Measurements from ENCODE around the gene RRP9.
"Not testable (repeated sequence)": the region's sequence is repeated elsewhere in the genome, so short reads cannot be mapped to it uniquely, and the experiment has no call there.

RRP9 gene

GRCh38 chr3:51941798-51942602 lies at the start of gene RRP9, which contains the start of gene PARP3:
Gene RRP9, minus strand, starts transcription at chr3:51941904. Its CDS starts 37 bp downstream, at chr3:51941867.
Gene PARP3, plus strand, starts transcription at chr3:51942363. Its CDS starts 993 bp downstream, at chr3:51943356.
- Histone ChIP-seq H3K36me3 (replicated peaks; ENCODE audit: insufficient read depth, low read length) (no peaks in the 10 kb centered on the region), H4K20me1 (ENCODE audit: insufficient read depth, low read length) (0 out of 2 replicates have a peak, but pooled peaks cover 2% of the 10 kb centered on the region), H3K4me2 (ENCODE audit: low read depth, low read length) (peak within 1 kb of the TSS; percentile 95), H3K27ac (ENCODE audit: low read length) (peak within 1 kb of the TSS; percentile 75), H3K9ac (ENCODE audit: low read length) (peak within 1 kb of the TSS; percentile 91), H2AFZ (ENCODE audit: low read length) (peak within 1 kb of the TSS; percentile 67), H3K4me3 (ENCODE audit: low read length) (peak within 1 kb of the TSS; percentile 83), H3K4me1 (ENCODE audit: low read length) (peaks cover 15% of the 10 kb centered on the region), H3K9me2 (replicated peaks; ENCODE audit: insufficient read depth, low read length) (no peaks in the 10 kb centered on the region), H3K27me3 (replicated peaks; ENCODE audit: insufficient read depth, low read length) (no peaks in the 10 kb centered on the region), H3K9me3 (replicated peaks; ENCODE audit: insufficient read depth, low read length) (no peaks in the 10 kb centered on the region), H3K79me2 (ENCODE audit: low read length) (peaks cover 44% of the 10 kb centered on the region), H3F3A (ENCODE audit: insufficient read depth, low read length) (no peaks in the 10 kb centered on the region)
- peak; percentile 98 for TF ChIP-seq CTCF (IDR thresholded peaks at IDR 0.05; ENCODE audit: low read length)
- no peak for TF ChIP-seq EZH2 (optimal IDR thresholded peaks at IDR 0.05; ENCODE audit: low read depth, low read length)
- TF ChIP-seq EZH2phosphoT487 (IDR thresholded peaks at IDR 0.05; ENCODE audit: low read length) = no peak
- peak; percentile 100 for DNase-seq

- not testable (repeated sequence) for H3K9me3 ChIP-seq (replicated peaks; ENCODE audit: insufficient read depth, low read length); H3K9ac ChIP-seq (ENCODE audit: low read length); H2AFZ ChIP-seq (ENCODE audit: low read length); H3K9me2 ChIP-seq (replicated peaks; ENCODE audit: insufficient read depth, low read length); H3K27me3 ChIP-seq (replicated peaks; ENCODE audit: insufficient read depth, low read length); H4K20me1 ChIP-seq (ENCODE audit: insufficient read depth, low read length); H3K27ac ChIP-seq (ENCODE audit: low read length); H3K4me2 ChIP-seq (ENCODE audit: low read depth, low read length); H3K4me1 ChIP-seq (ENCODE audit: low read length); H3K36me3 ChIP-seq (replicated peaks; ENCODE audit: insufficient read depth, low read length); DNase-seq; H3K4me3 ChIP-seq (ENCODE audit: low read length)
- Histone ChIP-seq H3F3A (ENCODE audit: insufficient read depth, low read length) (peaks cover 37% of the 10 kb centered on the region), H3K79me2 (ENCODE audit: low read length) (peaks cover 28% of the 10 kb centered on the region)
Observed at GRCh38 chr3:51990501-51990971, 48.8 kb upstream of the RRP9 start.

- H3K9ac ChIP-seq (ENCODE audit: low read length) = no peak overlapping the region
- DNase-seq = no peak
- no peaks in the 10 kb centered on the region for H3K9me3 ChIP-seq (replicated peaks; ENCODE audit: insufficient read depth, low read length)
- H2AFZ ChIP-seq (ENCODE audit: low read length) = no peak overlapping the region
- H3K27me3 ChIP-seq (replicated peaks; ENCODE audit: insufficient read depth, low read length) = no peaks in the 10 kb centered on the region
- peaks cover 28% of the 10 kb centered on the region; the same call in 1 of the 2 replicates for H3F3A ChIP-seq (ENCODE audit: insufficient read depth, low read length)
- no peaks in the 10 kb centered on the region for H3K9me2 ChIP-seq (replicated peaks; ENCODE audit: insufficient read depth, low read length)
- no peaks in the 10 kb centered on the region for H4K20me1 ChIP-seq (ENCODE audit: insufficient read depth, low read length)
- H3K79me2 ChIP-seq (ENCODE audit: low read length) = peaks cover 10% of the 10 kb centered on the region
- no peaks in the 10 kb centered on the region for H3K4me1 ChIP-seq (ENCODE audit: low read length)
- no peak for TF ChIP-seq CTCF (IDR thresholded peaks at IDR 0.05; ENCODE audit: low read length)
- no peaks in the 10 kb centered on the region for H3K36me3 ChIP-seq (replicated peaks; ENCODE audit: insufficient read depth, low read length)
- H3K4me3 ChIP-seq (ENCODE audit: low read length) = no peak overlapping the region
- H3K4me2 ChIP-seq (ENCODE audit: low read depth, low read length) = no peak overlapping the region
- H3K27ac ChIP-seq (ENCODE audit: low read length) = no peak overlapping the region
Observed at GRCh38 chr3:51988286-51989146, 46.8 kb upstream of the RRP9 start.

All from MM.1S (cell line).